Chondrocyte (in vitro differentiated cells): ENCODE data around the gene WDR1. TPM values are rescaled to one million over a fixed set of nuclear protein-coding genes. Genes with fewer than 3 reads are reported as not detected.

Source experiments
- DNase-seq: peaks from one replicate; pipeline ENCODE4 v3.0.0; 2021; ENCODE audit warnings: mixed read lengths, low spot score
- H3K27ac Mint-ChIP-seq: one replicate; pipeline ENCODE4 v1.8.0; 2021; ENCODE audit warnings: mild to moderate bottlenecking, moderate library complexity, mixed read lengths; ENCODE audit not compliant: unreplicated experiment
- H3K27me3 Mint-ChIP-seq: 2 replicates; pipeline ENCODE4 v1.8.0; 2021; ENCODE audit warnings: low read depth, mixed read lengths
- H3K36me3 Mint-ChIP-seq: 2 replicates; pipeline ENCODE4 v1.8.0; 2021; ENCODE audit warnings: low read depth, mixed read lengths
- H3K4me1 Mint-ChIP-seq: 2 replicates; pipeline ENCODE4 v1.8.0; 2021; ENCODE audit warnings: low read depth, mild to moderate bottlenecking, mixed read lengths
- H3K4me3 Mint-ChIP-seq: one replicate; pipeline ENCODE4 v1.8.0; 2021; ENCODE audit warnings: mild to moderate bottlenecking, moderate library complexity, mixed read lengths; ENCODE audit not compliant: unreplicated experiment
- H3K9me3 Mint-ChIP-seq: 2 replicates; pipeline ENCODE4 v1.8.0; 2021; ENCODE audit warnings: low read depth, mixed read lengths
- CTCF ChIP-seq: fragments of 200-600 bp; sonication (generic); IDR thresholded peaks from 2 replicates; pipeline ENCODE4 v1.5.0; 2021; ENCODE audit warnings: antibody characterized with exemption, mild to moderate bottlenecking, moderate library complexity
- total RNA-seq: library from RNA; stranded (reverse); gene quantifications from 3 replicates; pipeline ENCODE4 v1.2.1, GENCODE V29; 2021

WDR1 gene
- total RNA-seq, 1 donor from 2014 or later: 483 TPM

DNA sequence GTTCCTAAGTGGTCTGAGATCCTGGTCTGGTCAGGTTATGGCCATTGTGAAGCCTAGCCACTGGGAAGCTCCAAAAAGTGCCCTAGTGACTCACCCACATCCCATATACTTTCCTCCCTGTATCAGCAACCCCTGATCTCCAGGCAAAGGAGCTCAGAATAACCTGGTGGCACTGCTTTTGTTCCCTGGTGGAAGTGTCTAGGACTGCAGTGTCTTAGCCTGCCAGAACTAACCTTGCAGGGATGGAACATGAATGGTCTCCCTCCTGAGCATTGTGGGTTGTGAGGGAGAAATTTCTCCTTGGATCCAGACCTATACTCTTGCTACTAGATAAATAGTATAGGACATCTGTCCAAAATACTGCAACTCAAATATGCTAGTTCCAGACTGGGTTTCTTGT is 27.9 kb upstream of the WDR1 start:
- Mint-ChIP-seq H3K4me1 (no peaks in the 10 kb centered on the region), H3K27me3 (peaks cover 61% of the 10 kb centered on the region), H3K9me3 (no peaks in the 10 kb centered on the region), H3K27ac (no peak overlapping the region), H3K4me3 (no peak overlapping the region), H3K36me3 (no peaks in the 10 kb centered on the region)
- TF ChIP-seq CTCF: no peak
- no peak for DNase-seq

DNA sequence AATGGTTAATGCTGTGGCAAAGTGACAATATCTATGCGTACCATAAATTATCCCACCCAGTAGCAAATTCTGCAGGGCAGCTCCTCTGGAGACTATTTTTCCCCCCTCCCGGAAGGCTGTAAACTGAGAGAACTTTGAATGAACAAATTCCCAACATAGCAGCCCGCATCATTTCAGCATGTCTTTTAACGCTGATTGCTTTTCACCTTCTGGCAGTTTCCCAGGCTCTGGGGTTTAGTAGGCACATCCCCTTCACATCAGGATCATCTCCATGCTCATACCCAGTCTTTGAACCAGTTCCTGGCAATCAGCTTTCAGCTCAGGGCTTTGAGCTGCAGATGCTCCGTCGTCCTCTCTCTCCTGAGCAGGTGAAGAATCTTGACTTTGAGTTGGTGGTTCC is 26.6 kb upstream of the WDR1 start:
- H3K27me3 Mint-ChIP-seq: peaks cover 58% of the 10 kb centered on the region
- H3K27ac Mint-ChIP-seq: no peak overlapping the region
- no peaks in the 10 kb centered on the region for H3K4me1 Mint-ChIP-seq
- no peak for DNase-seq
- no peak overlapping the region for H3K4me3 Mint-ChIP-seq
- H3K9me3 Mint-ChIP-seq: peaks cover 3% of the 10 kb centered on the region
- TF ChIP-seq CTCF: no peak
- no peaks in the 10 kb centered on the region for H3K36me3 Mint-ChIP-seq

DNA sequence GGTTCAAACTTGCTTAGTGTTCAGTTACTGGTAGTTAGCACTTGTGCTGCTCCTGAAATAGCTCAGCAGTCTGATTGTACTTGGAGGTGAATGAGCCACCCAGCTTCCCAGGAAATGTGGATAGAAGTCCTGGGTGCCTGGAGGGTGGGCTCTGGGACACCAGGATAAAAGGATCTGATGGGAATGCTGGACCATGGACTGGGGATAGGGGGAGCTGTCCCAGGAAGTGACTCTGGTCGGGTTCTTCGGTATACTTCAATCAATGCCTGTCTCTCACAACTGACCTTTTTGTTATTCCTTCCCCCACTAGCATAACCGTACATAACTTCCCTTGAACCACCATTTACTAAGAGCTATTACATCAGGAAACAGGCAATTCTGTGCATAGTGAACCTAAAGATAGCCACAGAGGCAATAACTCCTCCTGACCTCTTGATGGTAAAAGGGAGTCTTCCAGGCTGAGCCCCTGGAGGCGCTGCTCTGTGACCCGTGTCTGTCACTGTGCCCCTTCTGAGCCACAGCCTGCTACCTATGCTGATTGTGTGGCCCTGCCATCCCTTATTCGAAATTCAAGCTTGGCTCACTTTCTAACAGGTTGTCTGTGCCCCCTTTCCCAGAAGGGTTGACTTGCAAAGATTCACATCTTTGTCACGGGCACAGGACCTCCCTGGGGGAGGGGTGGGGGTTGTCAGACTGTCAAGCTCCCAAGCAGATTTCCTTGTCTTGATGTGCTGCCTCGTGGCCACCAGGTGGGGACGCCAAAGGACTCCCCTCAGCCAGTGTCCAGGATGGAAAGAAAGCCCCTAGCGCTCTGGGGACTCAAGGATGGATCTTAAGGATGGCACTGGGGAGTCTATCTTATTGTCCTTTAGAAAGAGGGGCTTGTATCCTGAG is 24.5 kb upstream of the WDR1 start:
- H3K4me1 Mint-ChIP-seq: no peaks in the 10 kb centered on the region
- no peak for DNase-seq
- no peak overlapping the region for H3K27ac Mint-ChIP-seq
- H3K4me3 Mint-ChIP-seq: no peak overlapping the region
- no peak for TF ChIP-seq CTCF
- no peaks in the 10 kb centered on the region for H3K36me3 Mint-ChIP-seq
- peaks cover 7% of the 10 kb centered on the region for H3K9me3 Mint-ChIP-seq
- H3K27me3 Mint-ChIP-seq: peaks cover 51% of the 10 kb centered on the region

GRCh38 chr4:10139518-10139917 is 22.9 kb upstream of the WDR1 start:
- Mint-ChIP-seq H3K36me3 (no peaks in the 10 kb centered on the region), H3K4me1 (no peaks in the 10 kb centered on the region), H3K27me3 (peaks cover 46% of the 10 kb centered on the region), H3K4me3 (no peak overlapping the region), H3K27ac (no peak overlapping the region), H3K9me3 (peaks cover 7% of the 10 kb centered on the region)
- TF ChIP-seq CTCF: no peak
- DNase-seq: no peak

- peaks cover 7% of the 10 kb centered on the region for H3K9me3 Mint-ChIP-seq
- peaks cover 33% of the 10 kb centered on the region for H3K27me3 Mint-ChIP-seq
- H3K4me3 Mint-ChIP-seq: no peak overlapping the region
- H3K36me3 Mint-ChIP-seq: no peaks in the 10 kb centered on the region
- DNase-seq: no peak
- H3K27ac Mint-ChIP-seq: no peak overlapping the region
- H3K4me1 Mint-ChIP-seq: no peaks in the 10 kb centered on the region
- TF ChIP-seq CTCF: no peak
These were observed 18.7 kb upstream of the WDR1 start for GRCh38 chr4:10135260-10135659.
